Sigmoid colon (tissue), 7 donors: ENCODE measurements around the gene ACTBL2. TPM values are rescaled to one million over a fixed set of nuclear protein-coding genes. Genes with fewer than 3 reads are reported as not detected.

Experiments used
- DNase-seq: peaks from one replicate; pipeline ENCODE4 v3.0.0-alpha.2; 2019
- H3K27ac ChIP-seq, 4 donors: fragments of 200-600 bp; sonication (generic); one replicate each; pipeline ENCODE4 v1.5.1; 2016 to 2019; ENCODE audit warnings: mild to moderate bottlenecking in 1 of 4
- H3K27me3 ChIP-seq, 3 donors: fragments of 200-600 bp; sonication (generic); one replicate each; pipeline ENCODE4 v1.5.1; 2019; ENCODE audit warnings: mild to moderate bottlenecking in 1 of 3
- H3K36me3 ChIP-seq, 4 donors: fragments of 200-600 bp; sonication (generic); one replicate each; pipeline ENCODE4 v1.5.1; 2016 to 2019
- H3K4me1 ChIP-seq, 4 donors: fragments of 200-600 bp; sonication (generic); one replicate each; pipeline ENCODE4 v1.5.1; 2017 to 2019
- H3K4me3 ChIP-seq, 4 donors: fragments of 200-600 bp; sonication (generic); one replicate each; pipeline ENCODE4 v1.5.1; 2017 to 2019; ENCODE audit warnings: mild to moderate bottlenecking in 2 of 4, moderate library complexity in 1 of 4
- H3K9me3 ChIP-seq, 4 donors: fragments of 200-600 bp in 3 of 4; sonication (generic) in 3 of 4; one replicate each; pipeline versions ENCODE4 v1.5.1 to v1.6.1; 2013 to 2019
- EP300 ChIP-seq, 4 donors: sonication (generic); formaldehyde crosslinking; IDR thresholded peaks; one replicate each; pipeline ENCODE4 v1.6.1; 2017; ENCODE audit warnings: antibody characterized with exemption in 4 of 4
- POLR2A ChIP-seq, 2 donors: fragments of 450-650 bp; IDR thresholded peaks; one replicate each; pipeline ENCODE4 v1.6.1; 2016; ENCODE audit warnings: antibody characterized with exemption in 2 of 2, mild to moderate bottlenecking in 2 of 2, moderate library complexity in 2 of 2
- POLR2AphosphoS5 ChIP-seq, 4 donors: sonication (generic); formaldehyde crosslinking; IDR thresholded peaks; one replicate each; pipeline ENCODE4 v1.6.1; 2017; ENCODE audit warnings: antibody characterized with exemption in 4 of 4
- WGBS, 2 donors: extraction: QIAGEN DNeasy Blood & Tissue Kit; methylation state at CpG; one replicate each; pipeline ENCODE4 v1.1.7; 2013; 5-methylcytosine and 5-hydroxymethylcytosine counted together
- intact Hi-C: fragments of 100-400 bp; cut with DNase I; formaldehyde crosslinking; loops from one replicate; pipeline ENCODE4 v1.15.1; 2023
- polyA plus RNA-seq, 3 donors: library from polyadenylated mRNA; stranded (reverse); fragments of 200-250 nt; gene quantifications; one replicate each; pipeline ENCODE4 v1.2.3, GENCODE V29; 2013
- total RNA-seq, 4 donors: library from RNA; depleted of rRNA; stranded (reverse); fragments of >200 nt; gene quantifications; one replicate each; pipeline ENCODE4 v1.1.0, GENCODE V29; 2016
- TF ChIP-seq, protein P1 (sequence below), 4 experiments: fragments of 450-650 bp in 3 of 4; fragments of 200-600 bp in 1 of 4; IDR thresholded peaks; one replicate each; pipeline ENCODE4 v1.5.1; 2016 to 2019; ENCODE audit warnings: antibody characterized with exemption in 4 of 4, mild to moderate bottlenecking in 3 of 4, moderate library complexity in 2 of 4
- donor health status: healthy with polysubstance abuse.
- donor health status: Bipolar disorder and iron deficiency.
- donor health status: healthy.

ACTBL2 gene
- total and polyA plus RNA-seq, 7 donors, result not detected

DNA sequence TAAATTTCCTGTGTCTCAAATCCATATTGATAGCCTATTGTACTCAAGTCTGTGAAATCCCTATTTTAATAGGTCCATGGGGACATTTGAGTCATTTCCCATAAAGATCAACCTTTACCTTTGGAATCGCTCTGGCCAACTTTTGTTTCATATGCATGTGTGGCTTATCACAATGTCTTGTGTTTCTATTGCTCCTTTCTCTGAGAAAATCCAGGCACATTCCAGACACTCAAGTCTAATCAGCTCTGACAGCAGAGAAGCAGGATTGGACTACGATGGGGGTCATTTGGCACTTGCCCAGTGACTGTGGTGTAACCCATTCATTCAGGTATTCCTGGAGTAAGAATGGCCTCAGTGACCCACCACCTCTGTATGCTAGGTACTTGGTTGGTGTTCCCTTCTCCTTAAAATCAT, 48.4 kb downstream of the ACTBL2 start:
- Histone ChIP-seq H3K27me3 (no peaks in the 10 kb centered on the region), H3K27ac (no peak overlapping the region), H3K36me3 (no peaks in the 10 kb centered on the region), H3K4me1 (no peaks in the 10 kb centered on the region), H3K9me3 (no peaks in the 10 kb centered on the region), H3K4me3 (no peak overlapping the region)
- TF ChIP-seq POLR2AphosphoS5 (IDR thresholded peaks at IDR 0.05), result no peak
- TF ChIP-seq EP300 (IDR thresholded peaks at IDR 0.05), result no peak
- no peak for TF ChIP-seq POLR2A (IDR thresholded peaks at IDR 0.05)
- TF ChIP-seq, protein P1, sequence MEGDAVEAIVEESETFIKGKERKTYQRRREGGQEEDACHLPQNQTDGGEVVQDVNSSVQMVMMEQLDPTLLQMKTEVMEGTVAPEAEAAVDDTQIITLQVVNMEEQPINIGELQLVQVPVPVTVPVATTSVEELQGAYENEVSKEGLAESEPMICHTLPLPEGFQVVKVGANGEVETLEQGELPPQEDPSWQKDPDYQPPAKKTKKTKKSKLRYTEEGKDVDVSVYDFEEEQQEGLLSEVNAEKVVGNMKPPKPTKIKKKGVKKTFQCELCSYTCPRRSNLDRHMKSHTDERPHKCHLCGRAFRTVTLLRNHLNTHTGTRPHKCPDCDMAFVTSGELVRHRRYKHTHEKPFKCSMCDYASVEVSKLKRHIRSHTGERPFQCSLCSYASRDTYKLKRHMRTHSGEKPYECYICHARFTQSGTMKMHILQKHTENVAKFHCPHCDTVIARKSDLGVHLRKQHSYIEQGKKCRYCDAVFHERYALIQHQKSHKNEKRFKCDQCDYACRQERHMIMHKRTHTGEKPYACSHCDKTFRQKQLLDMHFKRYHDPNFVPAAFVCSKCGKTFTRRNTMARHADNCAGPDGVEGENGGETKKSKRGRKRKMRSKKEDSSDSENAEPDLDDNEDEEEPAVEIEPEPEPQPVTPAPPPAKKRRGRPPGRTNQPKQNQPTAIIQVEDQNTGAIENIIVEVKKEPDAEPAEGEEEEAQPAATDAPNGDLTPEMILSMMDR (IDR thresholded peaks at IDR 0.05), result no peak
- DNase-seq, result no peak
- intact Hi-C loops, result no loop called here
- WGBS, 2 donors, result 64 to 73% methylated on average over 2 of the region's 2 CpGs

DNA sequence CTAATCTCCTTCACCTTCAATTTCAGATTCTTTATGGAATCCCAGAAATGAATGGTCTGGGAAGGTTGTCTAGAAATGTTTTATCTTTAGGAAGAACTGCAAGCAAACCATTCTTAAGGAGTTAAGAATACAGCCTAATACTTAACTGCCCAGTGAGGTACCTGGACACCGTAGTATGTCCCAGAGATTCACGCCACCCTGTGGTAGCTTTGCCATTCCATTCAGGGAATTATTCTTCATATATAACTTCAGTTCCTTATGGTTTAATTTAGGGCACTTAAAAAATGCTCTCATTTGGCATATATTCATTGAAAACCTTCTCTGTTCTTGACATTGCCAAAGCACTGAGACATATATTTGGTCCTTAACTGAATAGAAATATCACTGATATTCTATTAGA, 49.7 kb downstream of the ACTBL2 start:
- TF ChIP-seq POLR2AphosphoS5 (IDR thresholded peaks at IDR 0.05) (no peak), EP300 (IDR thresholded peaks at IDR 0.05) (no peak), POLR2A (IDR thresholded peaks at IDR 0.05) (no peak)
- TF ChIP-seq, protein P1 (IDR thresholded peaks at IDR 0.05), result no peak
- 94 to 98% methylated on average over 2 of the region's 2 CpGs for WGBS, 2 donors
- no peak for DNase-seq
- intact Hi-C loops, result no loop called here
- Histone ChIP-seq H3K4me1 (no peaks in the 10 kb centered on the region), H3K27ac (no peak overlapping the region), H3K27me3 (no peaks in the 10 kb centered on the region), H3K4me3 (no peak overlapping the region), H3K9me3 (no peaks in the 10 kb centered on the region), H3K36me3 (no peaks in the 10 kb centered on the region)

DNA sequence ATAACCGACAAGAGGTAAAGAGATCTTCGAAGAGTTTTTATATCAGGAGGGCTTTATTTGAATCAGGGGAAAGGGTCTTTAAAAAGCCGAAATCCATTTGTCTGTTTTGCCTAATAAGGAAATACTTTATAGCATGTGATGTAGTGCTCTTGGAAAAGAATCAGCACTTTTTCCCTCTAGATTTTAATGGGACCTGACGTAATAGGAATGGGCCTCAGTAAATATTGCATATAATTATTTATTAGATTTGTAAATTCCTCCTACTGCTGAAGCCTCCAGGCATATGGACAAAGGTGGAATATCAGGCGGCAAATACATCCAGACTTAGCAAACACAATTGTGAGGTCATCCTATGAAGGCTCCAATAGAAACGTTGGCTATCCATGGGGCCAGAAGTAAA, 50.9 kb downstream of the ACTBL2 start:
- Histone ChIP-seq H3K27me3 (no peaks in the 10 kb centered on the region), H3K4me3 (no peak overlapping the region), H3K27ac (no peak overlapping the region), H3K4me1 (no peaks in the 10 kb centered on the region), H3K9me3 (no peaks in the 10 kb centered on the region), H3K36me3 (no peaks in the 10 kb centered on the region)
- intact Hi-C loops, result no loop called here
- WGBS, 2 donors, result 82 to 90% methylated on average over 6 of the region's 6 CpGs
- DNase-seq, result no peak
- no peak for TF ChIP-seq EP300 (IDR thresholded peaks at IDR 0.05)
- TF ChIP-seq POLR2AphosphoS5 (IDR thresholded peaks at IDR 0.05), result no peak
- TF ChIP-seq, protein P1 (IDR thresholded peaks at IDR 0.05), result no peak
- TF ChIP-seq POLR2A (IDR thresholded peaks at IDR 0.05), result no peak
